ENCODE results near the gene ARHGEF33.

DNA sequence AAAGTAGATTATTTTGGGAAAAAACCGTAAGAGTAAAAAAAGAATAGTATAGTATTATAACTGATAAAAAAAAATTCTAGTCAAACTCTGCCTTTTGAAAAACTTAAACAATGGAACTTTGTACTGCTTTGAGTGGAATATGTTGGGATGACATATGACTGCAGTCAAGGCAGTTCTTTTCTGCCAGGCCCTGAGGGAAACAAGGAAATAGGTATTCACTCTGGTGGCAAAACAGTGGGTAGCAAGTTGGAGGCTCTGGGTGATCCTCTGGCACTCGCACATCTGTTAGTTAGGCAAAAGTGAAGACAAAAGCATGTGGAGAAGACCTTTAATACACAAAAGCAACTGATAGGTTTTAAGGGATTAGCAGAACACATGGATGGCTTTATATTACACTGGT, 102.2 kb downstream of the ARHGEF33 start:
- TF ChIP-seq, protein P1, sequence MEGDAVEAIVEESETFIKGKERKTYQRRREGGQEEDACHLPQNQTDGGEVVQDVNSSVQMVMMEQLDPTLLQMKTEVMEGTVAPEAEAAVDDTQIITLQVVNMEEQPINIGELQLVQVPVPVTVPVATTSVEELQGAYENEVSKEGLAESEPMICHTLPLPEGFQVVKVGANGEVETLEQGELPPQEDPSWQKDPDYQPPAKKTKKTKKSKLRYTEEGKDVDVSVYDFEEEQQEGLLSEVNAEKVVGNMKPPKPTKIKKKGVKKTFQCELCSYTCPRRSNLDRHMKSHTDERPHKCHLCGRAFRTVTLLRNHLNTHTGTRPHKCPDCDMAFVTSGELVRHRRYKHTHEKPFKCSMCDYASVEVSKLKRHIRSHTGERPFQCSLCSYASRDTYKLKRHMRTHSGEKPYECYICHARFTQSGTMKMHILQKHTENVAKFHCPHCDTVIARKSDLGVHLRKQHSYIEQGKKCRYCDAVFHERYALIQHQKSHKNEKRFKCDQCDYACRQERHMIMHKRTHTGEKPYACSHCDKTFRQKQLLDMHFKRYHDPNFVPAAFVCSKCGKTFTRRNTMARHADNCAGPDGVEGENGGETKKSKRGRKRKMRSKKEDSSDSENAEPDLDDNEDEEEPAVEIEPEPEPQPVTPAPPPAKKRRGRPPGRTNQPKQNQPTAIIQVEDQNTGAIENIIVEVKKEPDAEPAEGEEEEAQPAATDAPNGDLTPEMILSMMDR (IDR thresholded peaks at IDR 0.05; ENCODE audit: poor library complexity, severe bottlenecking): no peak
- TF ChIP-seq EP300 (conservative IDR thresholded peaks at IDR 0.05; ENCODE audit: poor library complexity, severe bottlenecking) (no peak), EZH2 (IDR thresholded peaks at IDR 0.05; ENCODE audit: borderline replicate concordance, insufficient read depth, low read length, poor library complexity, severe bottlenecking) (no peak), POLR2AphosphoS5 (IDR thresholded peaks at IDR 0.05) (no peak)
